ENCODE measurements around the gene FCRLB. TPM values are rescaled to one million over a fixed set of nuclear protein-coding genes. Genes with fewer than 3 reads are reported as not detected.
"Not testable (repeated sequence)": the region's sequence is repeated elsewhere in the genome, so short reads cannot be mapped to it uniquely, and the experiment has no call there.

FCRLB gene
- total and polyA plus RNA-seq, 12 donors, result 0.42 to 3.4 (median 1.0) TPM; not detected in 1

- no peaks in the 10 kb centered on the region for H3K9me3 ChIP-seq (replicated peaks in 1 of 3)
- H3K4me3 ChIP-seq, result no peak overlapping the region
- intact Hi-C loops (cut with DNase I), result no loop called here
- H3K4me1 ChIP-seq (replicated peaks in 1 of 2), result no peaks in the 10 kb centered on the region
- TF ChIP-seq POLR2A (IDR thresholded peaks at IDR 0.05) (no peak), CTCF (IDR thresholded peaks at IDR 0.05) (no peak)
- no peaks in the 10 kb centered on the region for H3K36me3 ChIP-seq (replicated peaks in 1 of 2)
- 72 to 79% (median 77%) methylated on average over 3 of the region's 3 CpGs for WGBS, 4 donors
- DNase-seq, result no peak
- peaks cover 5% of the 10 kb centered on the region for H3K27me3 ChIP-seq
- H3K27ac ChIP-seq, result no peak overlapping the region
These were observed 29.5 kb upstream of the FCRLB start for GRCh38 chr1:161691846-161692245.

- H3K27ac ChIP-seq; H3K4me3 ChIP-seq; H3K27me3 ChIP-seq; H3K4me1 ChIP-seq (replicated peaks in 1 of 2); H3K9me3 ChIP-seq (replicated peaks in 1 of 3); DNase-seq; H3K36me3 ChIP-seq (replicated peaks in 1 of 2); intact Hi-C loops (cut with DNase I): not testable (repeated sequence)
- 72 to 87% (median 80%) methylated on average over 6 to 14 of the region's 14 CpGs for WGBS, 4 donors
These were observed 28.2 kb upstream of the FCRLB start for GRCh38 chr1:161693020-161693712.

GRCh38 chr1:161698302-161698701 is 23.0 kb upstream of the FCRLB start:
- H3K36me3 ChIP-seq (replicated peaks in 1 of 2); H3K4me1 ChIP-seq (replicated peaks in 1 of 2); H3K27ac ChIP-seq; intact Hi-C loops (cut with DNase I); H3K9me3 ChIP-seq (replicated peaks in 1 of 3); H3K4me3 ChIP-seq; H3K27me3 ChIP-seq; DNase-seq: not testable (repeated sequence)
- WGBS, 4 donors, result 75 to 85% (median 79%) methylated on average over 2 of the region's 2 CpGs

- no peak overlapping the region for H3K4me3 ChIP-seq
- whole genome bisulfite sequencing, 4 donors, result 70 to 79% (median 77%) methylated on average over 8 of the region's 8 CpGs
- TF ChIP-seq CTCF (IDR thresholded peaks at IDR 0.05) (no peak), POLR2A (IDR thresholded peaks at IDR 0.05) (no peak)
- H3K27me3 ChIP-seq, result no peaks in the 10 kb centered on the region
- no peaks in the 10 kb centered on the region for H3K9me3 ChIP-seq (replicated peaks in 1 of 3)
- intact Hi-C loops (cut with DNase I), result no loop called here
- no peaks in the 10 kb centered on the region for H3K36me3 ChIP-seq (replicated peaks in 1 of 2)
- H3K27ac ChIP-seq, result no peak overlapping the region
- H3K4me1 ChIP-seq (replicated peaks in 1 of 2), result no peaks in the 10 kb centered on the region
- no peak for DNase-seq
These were observed 19.1 kb upstream of the FCRLB start for GRCh38 chr1:161702250-161702649.

- Histone ChIP-seq H3K27ac (no peak overlapping the region), H3K4me3 (no peak overlapping the region), H3K36me3 (replicated peaks in 1 of 2) (no peaks in the 10 kb centered on the region), H3K4me1 (replicated peaks in 1 of 2) (no peaks in the 10 kb centered on the region), H3K27me3 (no peaks in the 10 kb centered on the region), H3K9me3 (replicated peaks in 1 of 3) (no peaks in the 10 kb centered on the region)
- no peak for DNase-seq
- TF ChIP-seq CTCF (IDR thresholded peaks at IDR 0.05) (no peak), POLR2A (IDR thresholded peaks at IDR 0.05) (no peak)
- intact Hi-C loops (cut with DNase I), result no loop called here
- WGBS, 4 donors, result 69 to 92% (median 84%) methylated on average over 4 of the region's 4 CpGs
These were observed 15.8 kb upstream of the FCRLB start for GRCh38 chr1:161705537-161705936.

Data from adrenal gland (tissue), 12 donors.